H1 (cell line): ENCODE measurements around the gene PPP1R27. TPM values are rescaled to one million over a fixed set of nuclear protein-coding genes. Genes with fewer than 3 reads are reported as not detected.
A peak's percentile ranks its signal among the peaks of the same experiment; 100 is the strongest.

Source experiments
- CTCF ChIA-PET: fragments of 300-600 bp; sonication (Branson Sonifier 250); formaldehyde crosslinking; loops from one replicate; lab custom pipeline; 2021; ENCODE audit not compliant: partially characterized antibody; lab: Charles Lee
- POLR2A ChIA-PET: fragments of 300-600 bp; sonication (Branson Sonifier 250); formaldehyde crosslinking; loops from one replicate; lab custom pipeline; 2021; ENCODE audit warnings: inconsistent platforms; ENCODE audit not compliant: partially characterized antibody; lab: Charles Lee
- DNase-seq, 2 experiments: peaks; one replicate each; pipeline versions ENCODE4 v3.0.0 to v3.0.0-alpha.2; 2010 to 2022; ENCODE audit warnings: low spot score in 2 of 2, low read depth in 1 of 2, mixed read lengths in 1 of 2
- FAIRE-seq: peaks from 2 replicates; lab custom pipeline; 2011; peaks lifted over from hg19 to GRCh38; lab: Jason Lieb, UNC
- H2AFZ ChIP-seq: 2 replicates; pipeline ENCODE4 v1.8.1; 2012; ENCODE audit warnings: low read length, inconsistent platforms
- H2AK5ac ChIP-seq: 2 replicates; pipeline ENCODE4 v1.6.1; 2013; ENCODE audit warnings: low read depth, low read length
- H2BK120ac ChIP-seq: replicated peaks from 2 replicates; pipeline ENCODE3; 2013; ENCODE audit warnings: low read depth, low read length, inconsistent platforms
- H2BK12ac ChIP-seq: 2 replicates; pipeline ENCODE4 v1.6.1; 2013; ENCODE audit warnings: low read depth, low read length
- H2BK15ac ChIP-seq: 2 replicates; pipeline ENCODE4 v1.6.1; 2013; ENCODE audit warnings: low read length
- H2BK20ac ChIP-seq: 2 replicates; pipeline ENCODE4 v1.6.1; 2013; ENCODE audit warnings: low read length
- H2BK5ac ChIP-seq: 2 replicates; pipeline ENCODE4 v1.6.1; 2013; ENCODE audit warnings: low read depth, low read length
- H3K14ac ChIP-seq: 2 replicates; pipeline ENCODE4 v1.6.1; 2013; ENCODE audit warnings: inconsistent platforms; ENCODE audit not compliant: insufficient read length
- H3K18ac ChIP-seq: 2 replicates; pipeline ENCODE4 v1.6.1; 2013; ENCODE audit warnings: low read length; ENCODE audit errors: extremely low read depth
- H3K23ac ChIP-seq: 2 replicates; pipeline ENCODE4 v1.6.1; 2013; ENCODE audit warnings: inconsistent platforms; ENCODE audit not compliant: insufficient read length
- H3K23me2 ChIP-seq: 2 replicates; pipeline ENCODE4 v1.6.1; 2013; ENCODE audit warnings: low read depth, low read length
- H3K27ac ChIP-seq: 2 replicates; pipeline ENCODE4 v1.6.1; 2011; ENCODE audit warnings: low read depth, low read length, inconsistent platforms
- H3K27me3 ChIP-seq, 4 experiments: replicated peaks in 1 of 4; 1 replicate in 1 of 4; 2 replicates in 3 of 4; pipeline versions ENCODE4 v1.6.1 to v1.8.1; 2011 to 2013; ENCODE audit warnings: low read length in 3 of 4, mild to moderate bottlenecking in 3 of 4, inconsistent platforms in 2 of 4, mixed read lengths in 2 of 4, moderate library complexity in 1 of 4; ENCODE audit not compliant: control insufficient read depth in 3 of 4, insufficient read depth in 3 of 4; ENCODE audit errors: extremely low read depth in 1 of 4
- H3K36me3 ChIP-seq, 4 experiments: 2 replicates each; pipeline versions ENCODE4 v1.6.1 to v1.8.1; 2011 to 2013; ENCODE audit warnings: mild to moderate bottlenecking in 4 of 4, low read length in 3 of 4, moderate library complexity in 2 of 4, control low read depth in 1 of 4, inconsistent platforms in 1 of 4; ENCODE audit not compliant: insufficient read depth in 4 of 4, control insufficient read depth in 2 of 4
- H3K4ac ChIP-seq: replicated peaks from 2 replicates; pipeline ENCODE3; 2013; ENCODE audit warnings: low read length, low read depth, mixed read lengths, inconsistent platforms; ENCODE audit not compliant: insufficient read length
- H3K4me1 ChIP-seq, 4 experiments: replicated peaks in 1 of 4; 1 replicate in 1 of 4; 2 replicates in 3 of 4; pipeline versions ENCODE4 v1.6.1 to v1.8.1; 2011 to 2013; ENCODE audit warnings: low read length in 3 of 4, inconsistent platforms in 2 of 4, mixed read lengths in 1 of 4; ENCODE audit not compliant: insufficient read depth in 4 of 4, control insufficient read depth in 3 of 4
- H3K4me2 ChIP-seq, 2 experiments: 2 replicates each; pipeline versions ENCODE4 v1.6.1 to v1.8.1; 2011 to 2013; ENCODE audit warnings: low read depth in 2 of 2, low read length in 2 of 2, control low read depth in 1 of 2, inconsistent platforms in 1 of 2, mild to moderate bottlenecking in 1 of 2; ENCODE audit not compliant: insufficient read depth in 1 of 2
- H3K4me3 ChIP-seq, 4 experiments: fragments of 200-600, 300-600 bp in 1 of 4; sonication (generic), shearing (Covaris generic), sonication (Bioruptor Twin) in 1 of 4; 2 replicates each; pipeline versions ENCODE4 v1.5.1 to v1.8.1; 2011 to 2016; ENCODE audit warnings: low read length in 4 of 4, low read depth in 3 of 4, control low read depth in 2 of 4, inconsistent platforms in 2 of 4, mild to moderate bottlenecking in 2 of 4, mixed read lengths in 1 of 4, moderate library complexity in 1 of 4; ENCODE audit not compliant: insufficient read depth in 2 of 4; ENCODE audit errors: extremely low read depth in 1 of 4
- H3K56ac ChIP-seq: replicated peaks from 2 replicates; pipeline ENCODE3; 2013; ENCODE audit warnings: low read depth, mild to moderate bottlenecking, mixed read lengths, low read length, inconsistent platforms; ENCODE audit not compliant: insufficient read length
- H3K79me1 ChIP-seq: 2 replicates; pipeline ENCODE4 v1.6.1; 2013; ENCODE audit warnings: low read depth, low read length, control low read depth
- H3K79me2 ChIP-seq, 2 experiments: 2 replicates each; pipeline versions ENCODE4 v1.6.1 to v1.8.1; 2012 to 2013; ENCODE audit warnings: low read length in 2 of 2, mild to moderate bottlenecking in 2 of 2, inconsistent platforms in 1 of 2; ENCODE audit not compliant: insufficient read depth in 2 of 2, control insufficient read depth in 1 of 2
- H3K9ac ChIP-seq, 4 experiments: replicated peaks in 1 of 4; 1 replicate in 1 of 4; 2 replicates in 3 of 4; pipeline versions ENCODE4 v1.6.1 to v1.8.1; 2011 to 2013; ENCODE audit warnings: low read depth in 3 of 4, low read length in 3 of 4, control low read depth in 2 of 4, mild to moderate bottlenecking in 2 of 4, moderate library complexity in 2 of 4, inconsistent platforms in 1 of 4; ENCODE audit errors: extremely low read depth in 1 of 4
- H3K9me3 ChIP-seq, 2 experiments: 2 replicates each; pipeline versions ENCODE4 v1.6.1 to v1.8.1; 2012 to 2013; ENCODE audit warnings: mild to moderate bottlenecking in 2 of 2, moderate library complexity in 2 of 2, control low read depth in 1 of 2, inconsistent platforms in 1 of 2, low read depth in 1 of 2, low read length in 1 of 2, mixed read lengths in 1 of 2; ENCODE audit not compliant: insufficient read depth in 2 of 2
- H4K20me1 ChIP-seq, 2 experiments: replicated peaks in 1 of 2; 2 replicates each; pipeline versions ENCODE3 to v1.8.1; 2011 to 2013; ENCODE audit warnings: inconsistent platforms in 2 of 2, low read length in 2 of 2, mild to moderate bottlenecking in 1 of 2; ENCODE audit not compliant: insufficient read depth in 2 of 2, control insufficient read depth in 1 of 2
- H4K5ac ChIP-seq: 2 replicates; pipeline ENCODE4 v1.6.1; 2013; ENCODE audit warnings: low read length, low read depth, mixed read lengths, inconsistent platforms; ENCODE audit not compliant: insufficient read length
- H4K8ac ChIP-seq: 2 replicates; pipeline ENCODE4 v1.8.0; 2013; ENCODE audit warnings: mild to moderate bottlenecking, moderate library complexity, low read length, inconsistent platforms; ENCODE audit not compliant: insufficient read depth; ENCODE audit errors: extremely low read depth
- H4K91ac ChIP-seq: replicated peaks from 2 replicates; pipeline ENCODE3; 2013; ENCODE audit warnings: low read length, mixed read lengths, inconsistent platforms; ENCODE audit not compliant: insufficient read length
- ASH2L ChIP-seq: fragments of 200-600, 300-600 bp; sonication (generic); IDR thresholded peaks from one replicate; pipeline ENCODE4 v1.7.1; 2017; ENCODE audit warnings: low read length
- ATF2 ChIP-seq: IDR thresholded peaks from 2 replicates; pipeline ENCODE4 v1.6.1; 2012; ENCODE audit warnings: low read length, inconsistent platforms
- ATF3 ChIP-seq: IDR thresholded peaks from 2 replicates; pipeline ENCODE4 v1.6.1; 2011; ENCODE audit warnings: low read depth, mild to moderate bottlenecking, low read length; ENCODE audit not compliant: insufficient read depth
- EGR1 ChIP-seq: IDR thresholded peaks from 2 replicates; pipeline ENCODE4 v1.6.1; 2011; ENCODE audit warnings: low read depth, low read length, borderline replicate concordance
- JUND ChIP-seq: IDR thresholded peaks from 2 replicates; pipeline ENCODE4 v1.6.1; 2011; ENCODE audit warnings: mild to moderate bottlenecking, improper control_type of control experiment, low read length
- RFX5 ChIP-seq: IDR thresholded peaks from 2 replicates; pipeline ENCODE4 v1.6.1; 2011; ENCODE audit warnings: low read depth, low read length, improper control_type of control experiment, borderline replicate concordance
- RNF2 ChIP-seq: fragments of 200-900, 300-1000 bp; sonication (generic); IDR thresholded peaks from 2 replicates; pipeline ENCODE4 v1.7.1; 2016; ENCODE audit warnings: borderline replicate concordance, low read depth, mild to moderate bottlenecking, antibody characterized with exemption, low read length; ENCODE audit not compliant: poor library complexity, severe bottlenecking; ENCODE audit errors: missing control alignments
- SIRT6 ChIP-seq: IDR thresholded peaks from one replicate; pipeline ENCODE4 v1.7.1; 2012; ENCODE audit warnings: low read length, inconsistent platforms
- SRF ChIP-seq: IDR thresholded peaks from 2 replicates; pipeline ENCODE4 v1.6.1; 2011; ENCODE audit warnings: mild to moderate bottlenecking, low read depth, low read length, moderate library complexity
- YY1 ChIP-seq: IDR thresholded peaks from 2 replicates; pipeline ENCODE4 v1.6.1; 2011; ENCODE audit warnings: low read depth, mild to moderate bottlenecking, low read length
- WGBS, 2 experiments: shearing (Covaris generic) in 1 of 2; methylation state at CpG; one replicate each; pipeline versions ENCODE4 v1.1.6 to v1.1.7; 2013 to 2015; ENCODE audit warnings: low lambda C conversion rate in 2 of 2, mixed read lengths in 2 of 2, inconsistent platforms in 1 of 2, low coverage in 1 of 2, missing lambda C conversion rate in 1 of 2; ENCODE audit not compliant: insufficient replicate concordance in 2 of 2, insufficient coverage in 1 of 2, insufficient read length in 1 of 2; ENCODE audit errors: extremely low coverage in 1 of 2, missing lambda C conversion rate in 1 of 2; 5-methylcytosine and 5-hydroxymethylcytosine counted together
- polyA plus RNA-seq, 7 experiments: library from polyadenylated mRNA; depleted of rRNA in 3 of 7; stranded (reverse) in 5 of 7; unstranded in 2 of 7; fragments of >200 nt in 5 of 7; fragments of 200-250 nt in 2 of 7; gene quantifications; 1 replicate in 5 of 7; 2 replicates in 1 of 7; 4 replicates in 1 of 7; pipeline versions ENCODE4 v1.2.1 to v1.2.3, GENCODE V29; 2011 to 2013; ENCODE audit warnings: missing spikeins in 2 of 7, mixed read lengths in 2 of 7
- total RNA-seq: library from RNA; stranded (reverse); fragmentation: NEBNext Ultra II Directional; extraction: Animal tissue kit (Norgen Biotek cat#: 25700); gene quantifications from 2 replicates; pipeline ENCODE4 v1.2.1, GENCODE V29; 2021

Gene PPP1R27
- total and polyA plus RNA-seq, 2 of the 8 experiments (the other 6 are each of a cell fraction or from before 2014, with no cell fraction given): 0.27 TPM; not detected in 1

GRCh38 chr17:81805707-81806460, 29.0 kb downstream of the PPP1R27 start:
- CTCF ChIA-PET: interaction anchor here (0.7 to 4.5 kb wide), 16 partner anchors 9 to 190 kb away, joined by 3 to 19 read pairs (median 4); no protein-coding TSS in a partner anchor
- peaks cover 38 to 61% (median 53%) of the 10 kb centered on the region in 4 experiments for H3K27me3 ChIP-seq
- TF ChIP-seq RFX5 (no peak), RNF2 (no peak), ASH2L (no peak), SRF (no peak), SIRT6 (no peak), ATF3 (no peak), ATF2 (no peak), YY1 (no peak), EGR1 (no peak), JUND (no peak)

More at GRCh38 chr17:81805707-81806460, 29.0 kb downstream of the PPP1R27 start:
- 88% methylated on average over 18 of the region's 18 CpGs; no CpG with 5 or more reads in 1 of the 2 experiments for whole genome bisulfite sequencing, 2 experiments
- Histone ChIP-seq H3K4ac (no peak overlapping the region), H2BK20ac (no peak overlapping the region), H2AFZ (no peak overlapping the region), H3K79me2 (no peaks in the 10 kb centered on the region), H4K8ac (peak overlapping the region; percentile 25; the same call in 1 of the 2 replicates), H3K4me1 (peaks cover 0 to 3% (median 0%) of the 10 kb centered on the region in 4 experiments; a peak in 3 of 7 replicates), H3K4me3 (no peak overlapping the region), H3K79me1 (no peaks in the 10 kb centered on the region), H2BK12ac (no peak overlapping the region), H3K36me3 (peaks cover 0 to 10% (median 0%) of the 10 kb centered on the region in 4 experiments; a peak in 1 of 8 replicates), H3K23ac (no peak overlapping the region), H3K27ac (no peak overlapping the region), H3K56ac (no peak overlapping the region), H3K4me2 (no peak overlapping the region), H4K91ac (no peak overlapping the region), H3K14ac (no peak overlapping the region), H3K9me3 (no peaks in the 10 kb centered on the region), H3K18ac (no peak overlapping the region), H2AK5ac (no peak overlapping the region), H2BK5ac (no peak overlapping the region), H2BK15ac (no peak overlapping the region), H3K23me2 (peaks cover 5% of the 10 kb centered on the region; the same call in 1 of the 2 replicates), H3K9ac (no peak overlapping the region), H2BK120ac (no peak overlapping the region), H4K5ac (no peak overlapping the region), H4K20me1 (peaks cover 0 to 1% of the 10 kb centered on the region in 2 experiments)
- DNase-seq (no peak), FAIRE-seq (no peak)
- POLR2A ChIA-PET: interaction anchor here (0.7 to 2.7 kb wide), 15 partner anchors 9 to 599 kb away, joined by 3 to 6 read pairs (median 4); partner anchors contain the start of gene MCRIP1
